Activated effector memory CD4-positive, alpha-beta T cell treated with Interleukin-2 at 50 U/mL for 16 hours (primary cell): ENCODE results near the gene GRWD1.

Source experiments
- DNase-seq: peaks from one replicate; pipeline ENCODE4 v3.0.0-alpha.2; 2020

GRWD1 gene

GRCh38 chr19:48445606-48446481, at the start of gene GRWD1:
GRWD1 (plus strand) TSS chr19:48445983; CDS start chr19:48446006, 23 bp downstream.
- peak; percentile 91 for DNase-seq

- no peak for DNase-seq
Measured at GRCh38 chr19:48396016-48396823, 49.6 kb upstream of the GRWD1 start.

- DNase-seq = no peak
Measured at GRCh38 chr19:48396824-48397176, 49.0 kb upstream of the GRWD1 start.

- DNase-seq = no peak
Measured at GRCh38 chr19:48397263-48398101, 48.3 kb upstream of the GRWD1 start.

DNA sequence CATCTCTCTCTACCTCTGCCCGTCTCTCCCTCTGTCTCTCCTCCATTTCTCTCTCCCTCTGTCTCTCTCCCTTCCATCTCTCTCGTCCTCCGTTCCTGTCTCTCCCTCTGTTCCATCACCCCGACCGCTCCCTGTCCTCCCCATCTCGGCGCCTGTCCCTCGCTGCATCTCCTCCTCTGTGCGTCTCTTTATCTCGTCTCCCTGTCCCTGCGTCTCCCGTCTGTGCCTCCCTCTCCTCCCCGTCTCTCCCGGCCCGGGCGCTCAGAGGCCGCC, 47.7 kb upstream of the GRWD1 start:
- no peak for DNase-seq

DNA sequence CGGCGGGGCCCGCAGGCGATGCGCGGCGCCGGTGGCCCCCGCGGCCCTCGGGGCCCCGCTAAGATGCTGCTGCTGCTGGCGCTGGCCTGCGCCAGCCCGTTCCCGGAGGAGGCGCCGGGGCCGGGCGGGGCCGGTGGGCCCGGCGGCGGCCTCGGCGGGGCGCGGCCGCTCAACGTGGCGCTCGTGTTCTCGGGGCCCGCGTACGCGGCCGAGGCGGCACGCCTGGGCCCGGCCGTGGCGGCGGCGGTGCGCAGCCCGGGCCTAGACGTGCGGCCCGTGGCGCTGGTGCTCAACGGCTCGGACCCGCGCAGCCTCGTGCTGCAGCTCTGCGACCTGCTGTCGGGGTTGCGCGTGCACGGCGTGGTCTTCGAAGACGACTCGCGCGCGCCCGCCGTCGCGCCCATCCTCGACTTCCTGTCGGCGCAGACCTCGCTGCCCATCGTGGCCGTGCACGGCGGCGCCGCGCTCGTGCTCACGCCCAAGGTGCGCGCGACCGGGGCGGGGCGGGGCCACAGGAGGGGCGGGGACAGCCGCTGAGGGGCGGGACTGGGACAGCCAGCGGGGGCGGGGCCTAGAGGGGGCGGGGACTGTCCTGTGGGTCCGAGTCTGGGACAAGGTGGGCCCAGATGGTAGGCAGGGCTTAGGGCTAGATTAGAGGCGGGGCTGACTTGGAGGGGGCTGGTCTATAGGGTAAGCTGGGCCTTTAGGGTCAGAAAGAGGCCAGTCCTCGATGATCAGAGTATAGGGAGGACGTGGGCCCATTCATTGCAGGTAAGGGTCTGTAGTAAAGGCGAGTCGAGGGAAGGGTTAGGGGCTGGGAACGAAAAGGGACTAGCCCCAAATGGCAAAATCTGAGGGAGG, 47.2 kb upstream of the GRWD1 start:
- DNase-seq = peak; percentile 83

DNA sequence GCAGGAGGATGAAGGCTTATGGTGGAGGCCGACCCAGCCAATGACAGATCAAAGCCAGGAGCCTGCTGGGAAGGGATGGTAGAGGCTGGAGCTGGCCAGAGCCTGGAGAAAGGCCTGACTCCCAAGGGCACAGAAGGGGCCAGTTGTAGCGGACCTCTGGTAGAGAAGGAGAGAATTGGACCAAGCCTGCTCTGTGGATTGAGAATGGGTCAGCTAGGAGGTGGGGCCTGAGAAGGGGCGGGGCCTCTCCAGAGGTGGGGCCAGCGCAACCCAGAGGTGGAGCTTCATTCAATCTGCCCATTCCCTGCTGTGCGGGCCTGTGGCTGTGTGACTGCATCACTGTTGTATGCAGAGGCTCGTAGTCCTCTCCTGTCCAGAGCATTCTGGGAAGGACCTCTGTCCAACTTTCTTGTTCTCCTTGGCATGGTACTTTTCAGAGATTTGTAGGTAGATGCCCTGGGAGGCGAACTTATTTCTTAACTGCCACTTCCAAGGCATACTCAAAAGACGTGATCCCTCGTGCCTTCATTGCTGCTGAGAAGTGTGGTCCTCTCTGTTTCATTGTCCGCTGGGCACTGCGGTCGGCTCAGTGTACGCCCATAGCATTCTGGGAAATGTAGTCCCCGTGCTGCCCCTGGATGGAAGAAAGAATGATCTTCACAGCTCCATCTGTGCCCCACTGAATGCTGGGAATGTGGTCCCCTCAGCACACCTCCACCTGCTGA, 45.6 kb upstream of the GRWD1 start:
- DNase-seq = no peak

- no peak for DNase-seq
Measured at GRCh38 chr19:48401287-48401686, 44.5 kb upstream of the GRWD1 start.

GRCh38 chr19:48403606-48404005, 42.2 kb upstream of the GRWD1 start:
- no peak for DNase-seq

GRCh38 chr19:48405010-48405659, 40.6 kb upstream of the GRWD1 start:
- DNase-seq = no peak

DNA sequence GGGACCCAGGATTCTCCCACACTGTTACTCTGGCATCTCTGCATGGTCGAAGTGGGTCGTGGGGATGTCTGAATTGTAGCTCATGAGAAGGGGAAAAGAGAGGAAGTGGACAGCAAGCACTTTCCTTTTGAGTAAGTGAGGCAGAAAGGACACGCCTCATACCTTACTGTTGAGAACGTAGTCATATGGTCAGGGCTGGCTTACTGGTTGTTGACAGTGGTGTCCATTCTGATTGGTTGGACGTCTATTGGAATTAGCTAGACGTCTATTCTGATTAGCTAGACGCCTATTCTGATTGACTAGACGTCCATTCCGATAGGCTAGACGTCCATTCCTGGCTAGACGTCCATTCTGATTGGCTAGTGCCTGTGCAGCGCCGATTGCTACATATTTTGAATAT, 39.9 kb upstream of the GRWD1 start:
- no peak for DNase-seq

- DNase-seq = no peak
Measured at GRCh38 chr19:48413879-48414587, 31.8 kb upstream of the GRWD1 start.

DNA sequence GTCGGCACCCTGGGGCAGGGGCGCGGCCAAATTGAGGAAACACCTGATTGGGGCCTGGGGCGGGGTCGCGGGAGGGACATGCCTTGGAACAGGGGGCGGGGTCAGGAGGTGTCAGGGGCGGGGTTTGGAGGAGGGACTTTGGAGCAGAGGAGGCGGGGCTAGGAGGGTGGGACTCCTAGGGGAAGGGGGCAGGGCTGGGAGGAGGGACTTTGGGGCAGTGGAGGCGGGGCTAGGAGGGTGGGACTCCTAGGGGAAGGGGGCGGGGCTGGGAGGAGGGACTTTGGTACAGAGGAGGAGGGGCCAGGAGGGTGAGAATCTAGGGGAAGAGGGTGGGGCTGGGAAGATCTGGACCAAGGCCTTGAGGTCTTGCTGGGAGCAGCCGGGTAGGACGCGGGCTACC, 30.4 kb upstream of the GRWD1 start:
- DNase-seq = peak; percentile 47

DNA sequence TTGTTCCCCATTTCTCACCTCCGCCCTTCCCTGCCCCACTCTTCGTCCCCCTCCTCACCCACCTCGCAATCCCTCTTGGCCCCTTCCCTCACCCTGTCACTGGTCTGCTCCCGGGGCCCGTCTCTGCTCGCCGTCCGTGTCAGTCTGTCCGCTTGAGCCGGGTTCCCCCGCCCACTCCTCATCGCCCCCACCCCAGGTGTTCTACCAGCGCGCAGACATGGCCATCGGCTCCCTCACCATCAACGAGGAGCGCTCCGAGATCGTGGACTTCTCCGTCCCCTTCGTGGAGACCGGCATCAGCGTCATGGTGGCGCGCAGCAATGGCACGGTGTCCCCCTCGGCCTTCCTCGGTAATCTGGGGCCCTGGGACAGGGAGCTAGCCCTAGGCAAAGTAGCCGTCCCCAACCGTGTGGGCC, 30.0 kb upstream of the GRWD1 start:
- DNase-seq = no peak

GRCh38 chr19:48417421-48417820, 28.4 kb upstream of the GRWD1 start:
- no peak for DNase-seq

DNA sequence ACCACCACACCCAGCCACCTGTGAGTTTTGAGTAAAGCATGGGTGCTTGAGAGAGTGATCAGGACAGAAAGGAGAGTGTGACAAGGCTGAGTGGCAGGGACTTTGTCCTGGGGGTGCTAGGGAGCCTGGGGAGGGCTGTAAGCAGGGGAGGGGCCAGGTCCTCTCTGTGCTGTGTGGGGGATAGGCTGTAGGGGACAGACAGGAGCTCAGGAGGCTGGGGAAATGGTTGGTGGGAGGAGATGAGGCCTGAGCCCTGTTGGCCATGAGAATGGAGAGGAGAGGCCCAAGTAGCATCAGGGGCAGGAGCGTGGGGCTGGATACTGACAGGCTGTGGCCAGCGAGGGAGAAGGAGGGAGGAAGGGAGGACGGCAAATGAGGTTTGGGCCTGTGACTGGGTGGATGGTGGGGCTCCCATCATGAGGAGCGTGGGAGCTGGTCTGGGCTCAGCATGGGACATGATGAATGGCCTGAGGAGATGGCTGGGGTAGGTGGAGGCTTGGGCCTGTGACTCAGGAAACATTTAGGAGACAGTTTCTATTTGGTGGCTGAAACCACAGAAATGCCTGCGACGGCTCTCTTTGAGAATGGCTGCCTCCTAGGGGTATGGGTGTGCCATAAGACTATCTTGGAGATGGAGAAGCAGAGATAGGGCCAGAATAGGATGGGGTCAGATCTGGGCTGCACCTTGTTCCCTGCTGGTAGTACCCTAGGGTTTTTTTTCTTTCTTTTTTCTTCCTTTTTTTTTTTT, 27.3 kb upstream of the GRWD1 start:
- no peak for DNase-seq

DNA sequence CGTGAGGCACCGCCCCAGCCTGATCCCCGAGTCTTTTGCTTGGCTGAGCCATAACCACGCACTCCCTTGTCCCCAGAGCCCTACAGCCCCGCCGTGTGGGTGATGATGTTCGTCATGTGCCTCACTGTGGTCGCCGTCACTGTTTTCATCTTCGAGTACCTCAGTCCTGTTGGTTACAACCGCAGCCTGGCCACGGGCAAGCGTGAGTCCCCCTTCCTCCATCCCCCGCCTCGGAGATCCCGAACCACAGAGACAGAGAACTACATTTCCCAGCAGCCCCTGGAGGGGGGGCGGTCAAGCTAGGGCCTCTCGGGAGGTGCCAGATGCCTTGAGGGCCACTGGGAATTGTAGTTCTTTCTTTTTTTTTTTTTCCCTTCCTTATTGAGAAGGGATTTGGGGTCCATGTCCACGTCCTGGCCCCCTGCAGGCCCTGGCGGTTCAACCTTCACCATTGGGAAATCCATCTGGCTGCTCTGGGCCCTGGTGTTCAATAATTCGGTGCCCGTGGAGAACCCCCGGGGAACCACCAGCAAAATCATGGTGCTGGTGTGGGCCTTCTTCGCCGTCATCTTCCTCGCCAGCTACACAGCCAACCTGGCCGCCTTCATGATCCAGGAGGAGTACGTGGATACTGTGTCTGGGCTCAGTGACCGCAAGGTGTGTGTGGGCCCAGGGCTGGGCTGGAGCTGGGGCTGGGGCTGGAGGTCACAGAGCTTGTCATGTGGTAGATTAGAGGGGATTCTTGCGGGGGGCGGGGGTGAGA, 26.4 kb upstream of the GRWD1 start:
- peak; percentile 45 for DNase-seq

DNA sequence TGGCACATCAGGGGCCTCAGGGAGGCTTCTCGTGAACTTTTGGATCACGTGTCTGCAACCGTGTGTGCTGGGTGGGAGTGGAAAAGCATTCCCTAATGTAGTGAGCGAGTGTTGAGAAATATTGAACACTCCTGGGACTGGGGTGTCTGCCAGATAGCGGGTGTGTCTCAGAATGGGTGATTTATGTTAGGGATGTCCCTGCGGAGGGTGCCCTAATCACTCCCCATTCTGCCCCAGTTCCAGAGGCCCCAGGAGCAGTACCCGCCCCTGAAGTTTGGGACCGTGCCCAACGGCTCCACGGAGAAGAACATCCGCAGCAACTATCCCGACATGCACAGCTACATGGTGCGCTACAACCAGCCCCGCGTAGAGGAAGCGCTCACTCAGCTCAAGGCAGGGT, 24.2 kb upstream of the GRWD1 start:
- no peak for DNase-seq

DNA sequence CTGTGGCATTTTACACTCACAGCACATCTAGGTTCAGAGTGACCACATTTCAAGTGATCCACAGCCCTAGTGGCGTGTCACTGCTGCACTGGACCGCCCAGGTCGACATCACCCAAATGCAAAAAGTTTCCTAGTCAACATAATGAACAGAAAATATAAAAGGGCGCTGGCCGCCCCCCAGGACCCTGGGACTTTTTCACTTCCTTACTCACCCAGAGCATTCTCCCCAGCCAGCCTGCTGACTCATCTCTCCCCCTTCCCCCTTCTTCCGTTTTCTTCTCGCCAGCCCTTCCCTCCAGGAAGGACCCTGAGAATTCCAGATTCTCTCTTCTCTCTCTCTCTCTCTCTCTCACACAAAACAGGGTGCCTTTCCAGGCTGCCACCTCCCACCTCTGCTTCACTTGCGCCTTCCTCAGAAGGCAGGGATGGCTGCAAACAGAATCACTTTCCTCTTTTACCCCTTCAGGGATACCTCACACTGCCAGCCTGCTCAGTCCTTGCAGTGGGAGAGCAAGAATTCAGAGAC, 21.0 kb upstream of the GRWD1 start:
- no peak for DNase-seq
